B cell (primary cell): Measurements from ENCODE around the gene C10orf62.

Experiments used
- EZH2 ChIP-seq: IDR thresholded peaks from 2 replicates; pipeline ENCODE4 v1.6.1; 2012; ENCODE audit warnings: borderline replicate concordance, low read depth, mild to moderate bottlenecking, moderate library complexity, low read length; ENCODE audit not compliant: insufficient read depth, poor library complexity, severe bottlenecking
- TF ChIP-seq, protein P1 (sequence below): fragments of 200-600 bp; IDR thresholded peaks from one replicate; pipeline ENCODE4 v1.8.0; 2022; ENCODE audit warnings: antibody characterized with exemption, mild to moderate bottlenecking

DNA sequence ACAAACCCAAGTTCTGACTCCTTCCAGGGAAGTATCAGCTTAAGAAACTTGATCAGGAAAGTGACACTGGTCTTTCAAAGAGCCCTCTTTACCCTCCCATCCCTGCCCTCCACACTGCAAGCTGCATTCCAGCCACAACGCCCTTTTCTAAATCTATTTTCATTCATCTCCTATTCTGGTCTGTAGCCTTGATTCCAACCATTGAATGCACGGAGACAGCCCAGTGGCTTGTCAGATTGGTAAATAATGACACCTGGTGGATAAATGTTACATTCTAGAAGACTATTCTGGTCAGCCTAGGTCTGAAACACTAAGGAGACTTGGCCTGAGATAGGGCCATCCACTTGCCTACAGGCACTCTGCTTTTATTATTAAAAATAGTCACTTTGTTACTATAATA is 22.9 kb downstream of the C10orf62 start:
- no peak for TF ChIP-seq EZH2
- TF ChIP-seq, protein P1, sequence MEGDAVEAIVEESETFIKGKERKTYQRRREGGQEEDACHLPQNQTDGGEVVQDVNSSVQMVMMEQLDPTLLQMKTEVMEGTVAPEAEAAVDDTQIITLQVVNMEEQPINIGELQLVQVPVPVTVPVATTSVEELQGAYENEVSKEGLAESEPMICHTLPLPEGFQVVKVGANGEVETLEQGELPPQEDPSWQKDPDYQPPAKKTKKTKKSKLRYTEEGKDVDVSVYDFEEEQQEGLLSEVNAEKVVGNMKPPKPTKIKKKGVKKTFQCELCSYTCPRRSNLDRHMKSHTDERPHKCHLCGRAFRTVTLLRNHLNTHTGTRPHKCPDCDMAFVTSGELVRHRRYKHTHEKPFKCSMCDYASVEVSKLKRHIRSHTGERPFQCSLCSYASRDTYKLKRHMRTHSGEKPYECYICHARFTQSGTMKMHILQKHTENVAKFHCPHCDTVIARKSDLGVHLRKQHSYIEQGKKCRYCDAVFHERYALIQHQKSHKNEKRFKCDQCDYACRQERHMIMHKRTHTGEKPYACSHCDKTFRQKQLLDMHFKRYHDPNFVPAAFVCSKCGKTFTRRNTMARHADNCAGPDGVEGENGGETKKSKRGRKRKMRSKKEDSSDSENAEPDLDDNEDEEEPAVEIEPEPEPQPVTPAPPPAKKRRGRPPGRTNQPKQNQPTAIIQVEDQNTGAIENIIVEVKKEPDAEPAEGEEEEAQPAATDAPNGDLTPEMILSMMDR: no peak
